ENCODE measurements around the gene DLL1.

The DLL1 gene

GRCh38 chr6:170248861-170249600 lies 41.8 kb downstream of the DLL1 start:
- no peak for DNase-seq

DNA sequence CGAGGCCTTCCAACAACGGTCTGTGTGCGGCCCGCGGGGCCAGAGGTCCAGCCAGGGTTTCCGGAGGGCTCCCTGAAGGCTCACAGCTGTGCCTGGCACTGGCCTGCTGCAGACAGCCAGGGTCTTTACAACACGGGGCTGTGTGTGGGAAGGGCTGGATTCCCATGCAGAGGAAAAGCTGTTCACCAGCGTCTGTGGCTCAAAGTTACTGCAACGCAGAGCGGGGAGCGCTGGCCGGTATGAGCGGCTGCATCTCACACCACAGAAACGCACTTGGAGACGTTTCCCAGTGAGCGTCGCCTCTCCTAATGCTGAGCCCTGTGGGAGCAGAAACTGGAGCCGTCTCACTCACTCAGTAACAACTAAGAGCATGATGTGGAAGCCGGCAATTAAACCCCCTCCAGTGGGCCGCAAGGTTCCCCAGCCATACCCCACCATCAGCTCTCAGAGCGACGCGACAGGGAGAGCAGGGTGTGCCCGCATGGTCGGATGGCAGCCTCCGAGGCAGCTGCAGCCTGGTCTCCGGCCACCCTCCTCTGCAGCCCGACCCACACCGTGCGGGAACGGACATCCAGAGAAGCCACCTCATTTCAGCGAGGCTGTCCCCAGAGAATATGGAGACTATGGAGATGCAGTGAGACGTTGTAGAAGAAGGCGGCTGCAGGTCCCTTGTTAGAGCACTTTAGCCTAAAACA lies 42.6 kb downstream of the DLL1 start:
- no peak for DNase-seq

- DNase-seq: no peak
Measured at GRCh38 chr6:170247178-170247701, 43.6 kb downstream of the DLL1 start.

- no peak for DNase-seq
Measured at GRCh38 chr6:170245475-170245992, 45.3 kb downstream of the DLL1 start.

DNA sequence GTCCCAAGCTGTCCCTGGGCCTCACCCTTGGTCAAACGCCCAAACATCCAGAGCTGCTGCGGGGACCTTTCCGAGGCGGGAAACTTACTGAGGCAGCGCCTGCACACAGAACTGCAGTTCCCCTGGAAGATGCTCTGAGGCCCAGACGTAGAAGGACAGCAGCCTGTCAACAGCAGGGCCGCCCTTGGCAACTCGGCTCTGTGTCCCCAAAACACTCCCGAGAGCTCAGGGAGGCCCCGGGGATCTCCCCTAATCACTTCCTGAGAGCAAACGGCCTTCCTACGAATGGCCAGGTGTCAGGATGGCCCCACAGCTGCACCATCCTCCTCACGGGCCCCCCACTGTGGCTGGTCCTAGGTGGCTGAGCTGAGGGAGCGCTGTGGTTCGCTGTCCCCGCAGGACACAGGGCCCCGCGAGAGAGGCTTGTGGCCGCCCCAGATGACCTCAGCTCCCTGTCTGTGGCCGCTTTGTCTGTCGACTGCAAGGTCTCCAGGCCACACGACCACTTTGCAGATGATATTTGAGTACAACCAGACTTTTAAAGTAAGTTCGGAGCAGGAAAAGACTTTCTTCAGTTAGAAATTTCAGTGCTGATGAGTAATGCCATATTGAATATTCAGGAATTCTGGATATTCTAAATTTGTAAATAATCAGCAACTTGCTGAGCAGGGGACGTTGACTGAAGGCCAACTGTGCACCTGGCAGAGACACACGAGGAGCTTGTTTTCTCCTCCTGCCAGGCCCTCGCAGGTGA lies 46.0 kb downstream of the DLL1 start:
- DNase-seq: no peak

DNA sequence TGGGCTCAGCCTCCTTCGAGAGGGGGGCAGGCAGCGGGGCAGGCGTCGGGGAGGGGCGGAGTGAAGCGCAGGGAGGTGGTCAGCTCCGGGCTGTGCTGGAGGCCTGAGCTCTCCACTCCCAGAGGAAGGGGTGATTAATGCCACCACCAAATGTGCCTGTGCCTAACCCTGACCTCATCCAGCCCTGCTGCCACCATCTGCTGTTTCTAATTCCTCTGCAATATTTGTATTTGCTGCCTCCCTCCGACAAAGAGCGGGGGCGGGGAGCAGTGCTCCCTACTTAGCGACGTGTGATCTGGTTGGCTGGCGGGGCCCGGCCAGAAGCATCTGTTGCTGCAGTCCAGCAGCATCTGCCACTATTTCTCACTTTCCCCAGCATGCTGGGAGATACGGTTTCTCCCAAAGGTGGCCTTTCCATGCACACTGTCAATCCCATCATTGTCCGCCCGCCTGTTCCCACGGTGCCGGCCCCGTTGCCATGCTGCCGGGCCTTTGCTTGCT lies 47.0 kb downstream of the DLL1 start:
- DNase-seq: no peak

- DNase-seq: no peak
Measured at GRCh38 chr6:170243386-170243785, 47.5 kb downstream of the DLL1 start.

DNA sequence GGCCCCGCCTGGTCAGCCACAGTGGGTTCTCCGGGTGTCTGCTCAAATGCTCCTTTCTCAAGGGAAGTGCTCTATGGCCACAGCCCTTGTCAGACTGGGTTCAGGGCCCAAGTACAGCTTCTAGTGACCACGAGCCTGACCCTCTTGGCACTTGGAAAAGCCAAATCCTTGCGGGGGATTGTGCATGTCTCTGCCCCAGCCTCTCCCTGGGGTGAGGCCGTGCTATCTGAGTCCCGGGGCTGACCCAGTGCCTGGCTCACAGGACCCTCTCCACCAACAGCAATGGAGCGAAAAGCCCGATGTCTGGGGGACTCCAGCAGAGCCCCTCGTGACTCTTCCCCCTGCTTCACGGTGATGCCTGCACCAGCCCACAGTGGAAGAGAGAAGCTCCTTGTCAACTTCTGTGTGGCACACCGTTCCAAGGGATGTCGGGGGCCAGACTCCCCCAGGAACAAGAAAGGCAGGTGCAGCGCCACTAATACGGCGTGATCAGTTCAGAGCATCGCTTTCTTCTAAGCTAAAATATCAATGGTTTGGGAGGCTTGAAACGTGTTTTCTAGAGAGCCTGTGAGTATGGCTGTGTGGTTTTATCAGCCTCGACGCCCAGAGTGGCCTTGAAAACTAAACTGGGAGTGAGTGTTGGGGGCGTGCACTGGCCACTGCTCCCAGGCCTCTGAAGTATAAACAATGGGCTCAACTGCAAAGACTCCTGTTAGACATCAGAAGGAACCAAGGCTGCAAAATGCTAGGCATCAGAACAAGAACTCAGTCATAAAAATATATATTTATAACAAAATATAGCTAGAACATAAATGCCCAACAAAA lies 51.9 kb downstream of the DLL1 start:
- no peak for DNase-seq

DNA sequence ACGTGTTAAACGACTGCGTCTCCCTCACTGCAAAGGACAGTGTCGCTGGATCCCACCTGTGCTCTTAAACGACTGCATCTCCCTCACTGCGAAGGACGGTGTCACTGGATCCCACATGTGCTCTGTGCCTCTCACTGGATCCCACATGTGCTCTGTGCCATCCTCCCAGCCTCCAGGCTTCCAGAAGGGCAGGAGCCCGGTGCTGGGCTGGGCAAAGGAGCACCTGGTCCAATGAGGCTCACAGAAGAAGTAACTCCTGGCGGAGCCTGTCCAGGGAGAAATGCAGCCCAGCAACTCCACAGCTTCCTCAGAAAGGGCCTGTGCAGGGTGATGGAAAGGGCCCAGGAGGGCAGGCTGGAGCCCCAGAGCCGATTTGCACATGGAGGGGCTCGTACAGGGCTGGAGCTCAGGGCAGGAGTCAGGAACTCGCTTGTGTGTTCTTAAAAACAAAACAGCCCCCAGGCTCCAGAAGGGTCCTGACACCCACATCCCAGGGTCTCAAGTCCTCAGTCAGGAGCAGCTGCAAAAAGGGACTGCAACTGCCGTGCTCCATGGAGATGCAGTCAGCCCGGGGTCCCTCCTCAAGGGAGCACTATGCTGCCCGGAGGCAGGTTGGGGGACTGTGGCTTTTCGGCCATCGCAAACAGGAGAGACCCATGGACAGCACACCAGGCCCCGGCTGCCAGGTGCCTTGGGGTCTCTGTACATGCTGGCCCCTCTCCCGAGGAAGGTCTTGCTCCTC lies 52.7 kb downstream of the DLL1 start:
- DNase-seq: no peak

- DNase-seq: no peak
Measured at GRCh38 chr6:170236131-170236836, 54.6 kb downstream of the DLL1 start.

GRCh38 chr6:170235391-170236125 lies 55.3 kb downstream of the DLL1 start:
- no peak for DNase-seq

DNA sequence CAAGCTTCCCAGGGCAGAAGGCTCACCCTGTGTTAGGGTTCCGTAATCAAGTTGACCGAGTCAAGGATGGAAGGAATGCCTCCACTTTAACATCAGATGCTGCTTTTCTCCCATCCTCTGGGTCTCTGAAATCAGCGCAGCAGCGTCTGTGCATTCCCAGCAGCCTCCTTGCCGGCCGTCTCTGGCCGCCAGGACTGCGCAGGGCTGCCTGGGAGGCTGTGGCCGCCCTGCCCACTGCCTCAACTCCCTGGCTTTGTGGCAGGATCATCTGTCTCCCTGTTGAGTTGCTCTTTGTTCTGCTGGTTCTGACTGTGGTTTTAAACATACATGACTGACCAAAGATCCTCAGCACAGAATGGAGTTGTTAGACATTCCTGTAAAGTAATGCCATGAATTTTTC lies 56.5 kb downstream of the DLL1 start:
- DNase-seq: no peak

DNA sequence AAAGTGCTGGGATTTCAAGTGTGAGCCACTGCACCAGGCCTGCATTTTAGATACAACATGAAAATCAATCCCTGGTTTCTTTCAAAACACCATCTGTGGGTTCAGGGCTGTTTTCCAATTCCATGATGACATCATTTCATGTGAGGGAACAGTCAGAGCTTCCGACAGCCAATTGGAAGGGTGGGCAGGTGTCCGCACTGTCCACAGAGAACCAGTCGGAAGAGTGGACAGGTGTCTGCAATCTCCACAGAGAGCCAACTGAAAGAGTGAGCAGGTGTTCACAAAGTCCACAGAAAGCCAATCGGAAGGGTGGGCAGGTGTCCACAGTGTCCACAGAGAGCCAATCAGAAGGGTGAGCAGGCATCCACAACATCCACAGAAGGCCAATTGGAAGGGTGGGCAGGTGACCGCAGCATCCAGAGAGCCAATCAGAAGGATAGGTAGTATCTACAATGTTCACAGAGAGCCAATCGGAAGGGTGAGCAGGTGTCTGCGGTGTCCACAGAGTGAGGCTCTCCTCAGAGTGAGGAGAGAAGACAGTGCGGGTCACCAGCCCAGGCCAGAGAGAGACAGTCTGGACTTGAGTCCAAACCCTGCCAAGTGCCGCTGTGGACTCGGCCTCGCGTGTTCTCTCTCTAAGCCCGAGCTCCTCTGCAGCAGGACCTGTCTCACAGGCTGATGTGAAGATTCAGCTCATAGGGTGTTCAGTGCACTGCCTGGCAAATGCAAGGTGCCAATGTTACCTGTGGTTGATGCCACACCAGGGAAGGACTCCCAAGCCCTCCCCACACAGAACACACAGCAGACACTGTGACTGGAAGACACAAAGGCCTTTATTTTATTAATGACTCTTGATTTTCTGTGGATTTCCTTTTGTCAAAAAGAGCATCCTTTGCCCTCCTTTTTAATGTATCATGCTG lies 57.3 kb downstream of the DLL1 start:
- DNase-seq: no peak

All from NCI-H2029 treated with DMSO at 0.1 percent for 48 hours (cell line).